Esophagus muscularis mucosa (tissue), 3 donors: ENCODE results near the gene KLK14.

Source experiments
- CTCF ChIP-seq, 3 experiments: fragments of 200-600 bp in 2 of 3; fragments of 450-650 bp in 1 of 3; sonication (generic) in 2 of 3; IDR thresholded peaks; one replicate each; pipeline ENCODE4 v1.5.1; 2017 to 2019; ENCODE audit warnings: antibody characterized with exemption in 3 of 3, mild to moderate bottlenecking in 2 of 3, moderate library complexity in 1 of 3
- POLR2A ChIP-seq: fragments of 450-650 bp; IDR thresholded peaks from one replicate; pipeline ENCODE4 v1.6.1; 2017; ENCODE audit warnings: antibody characterized with exemption, moderate library complexity, mild to moderate bottlenecking, low read depth

- no peak for TF ChIP-seq CTCF (IDR thresholded peaks at IDR 0.05)
- no peak for TF ChIP-seq POLR2A
These were observed 18.0 kb downstream of the KLK14 start, which contains the start of gene KLK13 for GRCh38 chr19:51064534-51065220.
